Spleen (tissue), 11 donors: ENCODE results near the gene CSNK2A1. TPM values are rescaled to one million over a fixed set of nuclear protein-coding genes. Genes with fewer than 3 reads are reported as not detected.

Experiments used
- DNase-seq: peaks from one replicate; pipeline ENCODE4 v3.0.0-alpha.2; 2020
- H3K27ac ChIP-seq, 8 donors: fragments of 200-600 bp; sonication (generic) in 7 of 8; 1 replicate in 4 of 8; 2 replicates in 4 of 8; pipeline versions ENCODE4 v1.5.0 to v1.8.0; 2016 to 2021; ENCODE audit warnings: inconsistent platforms in 4 of 8, mild to moderate bottlenecking in 4 of 8, moderate library complexity in 1 of 8
- H3K27me3 ChIP-seq, 7 donors: fragments of 200-600 bp; sonication (generic) in 6 of 7; replicated peaks in 1 of 7; 1 replicate in 4 of 7; 2 replicates in 3 of 7; pipeline versions ENCODE4 v1.5.0 to v1.8.0; 2016 to 2021; ENCODE audit warnings: inconsistent platforms in 3 of 7, mild to moderate bottlenecking in 1 of 7
- H3K36me3 ChIP-seq, 6 donors: fragments of 200-600 bp; sonication (generic) in 5 of 6; 1 replicate in 4 of 6; 2 replicates in 2 of 6; pipeline versions ENCODE4 v1.5.0 to v1.8.0; 2016 to 2021; ENCODE audit warnings: inconsistent platforms in 2 of 6
- H3K4me1 ChIP-seq, 6 donors: fragments of 200-600 bp; sonication (generic) in 5 of 6; 1 replicate in 3 of 6; 2 replicates in 3 of 6; pipeline versions ENCODE4 v1.5.0 to v1.8.0; 2016 to 2021; ENCODE audit warnings: inconsistent platforms in 3 of 6
- H3K4me3 ChIP-seq, 8 donors: fragments of 200-600 bp; sonication (generic) in 7 of 8; 1 replicate in 4 of 8; 2 replicates in 4 of 8; pipeline versions ENCODE4 v1.5.0 to v1.8.0; 2016 to 2021; ENCODE audit warnings: inconsistent platforms in 4 of 8, mild to moderate bottlenecking in 4 of 8, moderate library complexity in 2 of 8
- H3K9me3 ChIP-seq, 8 donors: fragments of 200-600 bp; sonication (generic) in 7 of 8; 1 replicate in 4 of 8; 2 replicates in 4 of 8; pipeline versions ENCODE4 v1.5.0 to v1.8.0; 2016 to 2021; ENCODE audit warnings: inconsistent platforms in 4 of 8
- CTCF ChIP-seq, 11 experiments: fragments of 200-600 bp in 7 of 11; fragments of 450-650 bp in 4 of 11; sonication (generic) in 4 of 11; IDR thresholded peaks in 8 of 11; conservative IDR thresholded peaks in 3 of 11; 1 replicate in 7 of 11; 2 replicates in 4 of 11; pipeline versions ENCODE4 v1.4.0 to v1.8.0; 2016 to 2021; ENCODE audit warnings: antibody characterized with exemption in 11 of 11, inconsistent platforms in 4 of 11, mild to moderate bottlenecking in 1 of 11
- POLR2A ChIP-seq, 3 donors: fragments of 450-650 bp; IDR thresholded peaks; one replicate each; pipeline ENCODE4 v1.5.1; 2017; ENCODE audit warnings: antibody characterized with exemption in 3 of 3, mild to moderate bottlenecking in 1 of 3
- POLR2AphosphoS5 ChIP-seq, 3 donors: sonication (generic); formaldehyde crosslinking; IDR thresholded peaks; one replicate each; pipeline ENCODE4 v1.5.1; 2017; ENCODE audit warnings: antibody characterized with exemption in 3 of 3
- WGBS, 5 donors: extraction: QIAGEN DNeasy Blood & Tissue Kit in 3 of 5; methylation state at CpG; one replicate each; pipeline versions ENCODE4 v1.1.5 to v1.1.7; 2013 to 2018; 5-methylcytosine and 5-hydroxymethylcytosine counted together
- intact Hi-C: fragments of 100-400 bp; cut with DNase I; formaldehyde crosslinking; loops from one replicate; pipeline ENCODE4 v1.15.0; 2023; ENCODE audit warnings: low total_unique reads
- polyA plus RNA-seq, 3 donors: library from polyadenylated mRNA; stranded (reverse); fragments of 200-250 nt; gene quantifications; one replicate each; pipeline ENCODE4 v1.2.1, GENCODE V29; 2013
- total RNA-seq, 7 donors: library from RNA; depleted of rRNA in 3 of 7; stranded (reverse); fragments of >200 nt in 3 of 7; fragmentation: NEBNext Ultra II Directional in 4 of 7; extraction: Animal tissue kit (Norgen Biotek cat#: 25700) in 4 of 7; gene quantifications; one replicate each; pipeline versions ENCODE4 v1.1.0 to v1.2.1, GENCODE V29; 2016 to 2021
- donor health status: healthy with polysubstance abuse.
- donor health status: DM: no; HTN: no; CAD: no; lungs with moderate emphysema.
- donor health status: DM: no; HTN: no; CAD: no.
- donor health status: Bipolar disorder and iron deficiency.
- donor health status: healthy.
- donor health status: DM: no; HTN: no; CAD: no.
- donor health status: DM: yes; HTN: yes; CAD: no.

CSNK2A1 gene
- total and polyA plus RNA-seq, 10 donors = 16.4 to 92.9 (median 88.1) TPM

- Histone ChIP-seq H3K27me3 (peaks cover 0 to 53% (median 23%) of the 10 kb centered on the region in 7 donors), H3K9me3 (no peaks in the 10 kb centered on the region), H3K4me1 (peaks cover 0 to 9% (median 0%) of the 10 kb centered on the region in 6 donors), H3K4me3 (no peak overlapping the region), H3K27ac (no peak overlapping the region), H3K36me3 (no peaks in the 10 kb centered on the region)
- TF ChIP-seq POLR2A (IDR thresholded peaks at IDR 0.05) (no peak), POLR2AphosphoS5 (IDR thresholded peaks at IDR 0.05) (no peak), CTCF (IDR thresholded peaks at IDR 0.05 in 8 of 11, conservative IDR thresholded peaks at IDR 0.05 in 3 of 11) (no peak)
- intact Hi-C loops = no loop called here
- no peak for DNase-seq
- 87 to 98% (median 92%) methylated on average over 3 of the region's 3 CpGs for WGBS, 5 donors
Observed at GRCh38 chr20:575230-575629, 31.6 kb upstream of the CSNK2A1 start.

GRCh38 chr20:574297-574942 lies 30.8 kb upstream of the CSNK2A1 start:
- DNase-seq = no peak
- no peak overlapping the region for H3K4me3 ChIP-seq
- no peak overlapping the region for H3K27ac ChIP-seq
- intact Hi-C loops = no loop called here
- peaks cover 0 to 9% (median 0%) of the 10 kb centered on the region in 6 donors for H3K4me1 ChIP-seq
- no peaks in the 10 kb centered on the region for H3K9me3 ChIP-seq
- H3K27me3 ChIP-seq = peaks cover 0 to 58% (median 23%) of the 10 kb centered on the region in 7 donors
- TF ChIP-seq CTCF (IDR thresholded peaks at IDR 0.05 in 8 of 11, conservative IDR thresholded peaks at IDR 0.05 in 3 of 11) (no peak), POLR2A (IDR thresholded peaks at IDR 0.05) (no peak), POLR2AphosphoS5 (IDR thresholded peaks at IDR 0.05) (no peak)
- no peaks in the 10 kb centered on the region for H3K36me3 ChIP-seq
- 50 to 76% (median 55%) methylated on average over 13 to 15 of the region's 15 CpGs for WGBS, 5 donors

GRCh38 chr20:573414-574296 lies 30.1 kb upstream of the CSNK2A1 start:
- H3K36me3 ChIP-seq = no peaks in the 10 kb centered on the region
- intact Hi-C loops = no loop called here
- DNase-seq = no peak
- H3K4me3 ChIP-seq = no peak overlapping the region
- H3K27me3 ChIP-seq = peaks cover 0 to 66% (median 23%) of the 10 kb centered on the region in 7 donors
- H3K4me1 ChIP-seq = peaks cover 0 to 9% (median 0%) of the 10 kb centered on the region in 6 donors
- H3K9me3 ChIP-seq = no peaks in the 10 kb centered on the region
- TF ChIP-seq POLR2AphosphoS5 (IDR thresholded peaks at IDR 0.05) = no peak
- no peak for TF ChIP-seq POLR2A (IDR thresholded peaks at IDR 0.05)
- TF ChIP-seq CTCF (IDR thresholded peaks at IDR 0.05 in 8 of 11, conservative IDR thresholded peaks at IDR 0.05 in 3 of 11) = no peak
- WGBS, 5 donors = 68 to 78% (median 73%) methylated on average over 10 to 12 of the region's 12 CpGs
- H3K27ac ChIP-seq = no peak overlapping the region

GRCh38 chr20:572727-573126 lies 29.1 kb upstream of the CSNK2A1 start:
- no peak overlapping the region for H3K4me3 ChIP-seq
- H3K27ac ChIP-seq = no peak overlapping the region

More at GRCh38 chr20:572727-573126, 29.1 kb upstream of the CSNK2A1 start:
- peaks cover 0 to 9% (median 0%) of the 10 kb centered on the region in 6 donors for H3K4me1 ChIP-seq
- no peak for DNase-seq
- 57 to 66% (median 59%) methylated on average over 7 of the region's 7 CpGs for WGBS, 5 donors
- H3K9me3 ChIP-seq = no peaks in the 10 kb centered on the region
- intact Hi-C loops = no loop called here
- no peak for TF ChIP-seq POLR2AphosphoS5 (IDR thresholded peaks at IDR 0.05)
- no peak for TF ChIP-seq POLR2A (IDR thresholded peaks at IDR 0.05)
- TF ChIP-seq CTCF (IDR thresholded peaks at IDR 0.05 in 8 of 11, conservative IDR thresholded peaks at IDR 0.05 in 3 of 11) = no peak
- no peaks in the 10 kb centered on the region for H3K36me3 ChIP-seq
- peaks cover 0 to 75% (median 30%) of the 10 kb centered on the region in 7 donors for H3K27me3 ChIP-seq
